AG09309 (cell line): ENCODE measurements around the gene CCM2.
"Not testable (repeated sequence)": the region's sequence is repeated elsewhere in the genome, so short reads cannot be mapped to it uniquely, and the experiment has no call there.

ENCODE experiments used
- DNase-seq: peaks from one replicate; pipeline ENCODE4 v3.0.0-alpha.2; 2010; ENCODE audit warnings: low read depth
- H3K4me3 ChIP-seq: 2 replicates; pipeline ENCODE4 v1.5.1; 2011; ENCODE audit warnings: mild to moderate bottlenecking, low read depth, low read length, moderate library complexity; ENCODE audit not compliant: control insufficient read depth
- CTCF ChIP-seq: IDR thresholded peaks from 2 replicates; pipeline ENCODE4 v1.5.1; 2011; ENCODE audit warnings: mild to moderate bottlenecking, low read depth, low read length, inconsistent platforms; ENCODE audit not compliant: insufficient read depth, control insufficient read depth; ENCODE audit errors: missing control alignments

The CCM2 gene

GRCh38 chr7:45021604-45022296 is 21.7 kb downstream of the CCM2 start:
- H3K4me3 ChIP-seq, result no peak overlapping the region
- DNase-seq, result no peak
- no peak for TF ChIP-seq CTCF

GRCh38 chr7:45024126-45024744 is 24.2 kb downstream of the CCM2 start:
- TF ChIP-seq CTCF, result no peak

GRCh38 chr7:45025473-45025872 is 25.5 kb downstream of the CCM2 start:
- not testable (repeated sequence) for H3K4me3 ChIP-seq, DNase-seq

More at GRCh38 chr7:45024126-45024744, 24.2 kb downstream of the CCM2 start:
- H3K4me3 ChIP-seq, result no peak overlapping the region
- no peak for DNase-seq

- H3K4me3 ChIP-seq, result no peak overlapping the region
- no peak for TF ChIP-seq CTCF
- DNase-seq, result no peak
Observed at GRCh38 chr7:45026013-45026412, 26.0 kb downstream of the CCM2 start.

GRCh38 chr7:45026984-45027773 is 27.2 kb downstream of the CCM2 start:
- no peak for DNase-seq
- no peak overlapping the region for H3K4me3 ChIP-seq
- TF ChIP-seq CTCF, result no peak

- no peak overlapping the region for H3K4me3 ChIP-seq
- DNase-seq, result no peak
- TF ChIP-seq CTCF, result no peak
Observed at GRCh38 chr7:45027774-45028114, 27.7 kb downstream of the CCM2 start.
